GM18907 (cell line): ENCODE measurements around the gene LYZL6.
A peak's percentile ranks its signal among the peaks of the same experiment; 100 is the strongest.
"Not testable (repeated sequence)": the region's sequence is repeated elsewhere in the genome, so short reads cannot be mapped to it uniquely, and the experiment has no call there.

Experiments used
- ATAC-seq: cut with Tn5 transposase; IDR thresholded peaks from one replicate; pipeline ENCODE4 v1.9.1; 2021; ENCODE audit warnings: mild to moderate bottlenecking, moderate library complexity; ENCODE audit not compliant: unreplicated experiment

The LYZL6 gene

GRCh38 chr17:35909408-35909807 is 34.1 kb downstream of the LYZL6 start:
- no peak for ATAC-seq

- ATAC-seq, result no peak
These were observed 35.8 kb downstream of the LYZL6 start for GRCh38 chr17:35907691-35908090.

- ATAC-seq, result no peak
These were observed 36.4 kb downstream of the LYZL6 start for GRCh38 chr17:35906926-35907637.

GRCh38 chr17:35906191-35906925 is 37.2 kb downstream of the LYZL6 start:
- no peak for ATAC-seq

GRCh38 chr17:35903451-35903850 is 40.1 kb downstream of the LYZL6 start:
- ATAC-seq, result no peak

GRCh38 chr17:35901631-35902175 is 41.8 kb downstream of the LYZL6 start:
- no peak for ATAC-seq

GRCh38 chr17:35900708-35901480 is 42.6 kb downstream of the LYZL6 start:
- no peak for ATAC-seq

- ATAC-seq, result no peak
These were observed 43.2 kb downstream of the LYZL6 start for GRCh38 chr17:35900280-35900679.

- ATAC-seq, result no peak
These were observed 45.0 kb downstream of the LYZL6 start for GRCh38 chr17:35898283-35899070.

GRCh38 chr17:35897772-35898171 is 45.7 kb downstream of the LYZL6 start:
- not testable (repeated sequence) for ATAC-seq

GRCh38 chr17:35895636-35896587 is 47.6 kb downstream of the LYZL6 start:
- peak; percentile 68 for ATAC-seq

- ATAC-seq, result no peak
These were observed 49.3 kb downstream of the LYZL6 start for GRCh38 chr17:35894206-35894605.

- ATAC-seq, result no peak
These were observed 49.8 kb downstream of the LYZL6 start for GRCh38 chr17:35893751-35894150.

- no peak for ATAC-seq
These were observed 51.1 kb downstream of the LYZL6 start for GRCh38 chr17:35892091-35893035.

- ATAC-seq, result no peak
These were observed 52.2 kb downstream of the LYZL6 start for GRCh38 chr17:35891269-35891668.

- no peak for ATAC-seq
These were observed 52.7 kb downstream of the LYZL6 start for GRCh38 chr17:35890774-35891155.

- no peak for ATAC-seq
These were observed 53.4 kb downstream of the LYZL6 start for GRCh38 chr17:35889818-35890773.
